ENCODE results near the gene APRT. TPM values are rescaled to one million over a fixed set of nuclear protein-coding genes. Genes with fewer than 3 reads are reported as not detected.

Gene APRT
- total RNA-seq, 1 donor from 2014 or later: 53.4 TPM

GRCh38 chr16:88810166-88810911 lies 1.4 kb downstream of the APRT start:
- peak overlapping the region; percentile 61 for H3K9ac ChIP-seq
- H3K4me1 ChIP-seq: peaks cover 4% of the 10 kb centered on the region
- H3K36me3 ChIP-seq: no peaks in the 10 kb centered on the region
- Mint-ChIP-seq H3K36me3 (peaks cover 4% of the 10 kb centered on the region), H3K27ac (no peak overlapping the region), H3K27me3 (ENCODE audit: insufficient read depth, low read depth) (peaks cover 11% of the 10 kb centered on the region), H3K9me3 (no peaks in the 10 kb centered on the region), H3K4me1 (peaks cover 3% of the 10 kb centered on the region), H3K4me3 (peak overlapping the region; percentile 87)
- peak overlapping the region; percentile 37 for H3K27ac ChIP-seq
- peaks cover 47% of the 10 kb centered on the region for H4K20me1 ChIP-seq (ENCODE audit: low read depth)
- H3K4me3 ChIP-seq: peak overlapping the region; percentile 70
- peak overlapping the region; percentile 83 for H3K4me2 ChIP-seq
- H3K79me2 ChIP-seq (ENCODE audit: low read depth): peaks cover 31% of the 10 kb centered on the region
- TF ChIP-seq CTCF (IDR thresholded peaks at IDR 0.05) (no peak), EZH2phosphoT487 (IDR thresholded peaks at IDR 0.05) (no peak), EZH2 (IDR thresholded peaks at IDR 0.05) (no peak)
- no peaks in the 10 kb centered on the region for H3K9me3 ChIP-seq (ENCODE audit: low read depth)
- no peak for DNase-seq (ENCODE audit: low spot score)
- H3K27me3 ChIP-seq: no peaks in the 10 kb centered on the region
- no peak overlapping the region for H2AFZ ChIP-seq (replicated peaks)
- peaks cover 57% of the 10 kb centered on the region for H3F3A ChIP-seq (ENCODE audit: low read depth)

DNA sequence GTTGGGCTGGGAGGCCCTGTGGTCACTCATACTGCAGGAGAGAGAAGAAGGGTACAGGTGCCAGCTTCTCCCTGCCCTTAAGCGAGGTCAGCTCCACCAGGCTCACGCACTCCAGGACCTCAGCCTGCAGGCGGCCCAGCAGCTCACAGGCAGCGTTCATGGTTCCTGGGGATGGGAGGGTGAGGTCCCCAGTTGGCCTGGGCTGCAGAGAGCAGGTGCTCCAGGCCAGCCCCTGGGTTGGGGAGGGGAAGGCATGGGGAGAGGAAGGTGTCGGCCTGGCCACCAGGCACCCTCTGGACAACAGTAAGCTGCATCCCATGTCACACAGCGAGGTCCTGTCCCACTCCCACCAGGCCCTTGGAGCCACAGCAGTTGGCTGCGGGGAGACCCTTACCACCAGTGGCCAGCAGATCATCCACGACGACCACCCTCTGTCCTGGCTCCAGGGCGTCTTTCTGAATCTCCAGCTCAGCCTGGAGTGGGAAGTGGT lies 2.0 kb downstream of the APRT start:
- Histone ChIP-seq H3K36me3 (no peaks in the 10 kb centered on the region), H4K20me1 (ENCODE audit: low read depth) (peaks cover 53% of the 10 kb centered on the region), H3K4me1 (peaks cover 5% of the 10 kb centered on the region), H3K79me2 (ENCODE audit: low read depth) (peaks cover 37% of the 10 kb centered on the region), H3K27ac (peak overlapping the region; percentile 70), H2AFZ (replicated peaks) (no peak overlapping the region), H3K4me3 (no peak overlapping the region), H3K27me3 (no peaks in the 10 kb centered on the region), H3K4me2 (no peak overlapping the region), H3F3A (ENCODE audit: low read depth) (peaks cover 63% of the 10 kb centered on the region), H3K9ac (no peak overlapping the region), H3K9me3 (ENCODE audit: low read depth) (no peaks in the 10 kb centered on the region)
- Mint-ChIP-seq H3K4me3 (peak overlapping the region; percentile 87), H3K9me3 (no peaks in the 10 kb centered on the region), H3K4me1 (peaks cover 3% of the 10 kb centered on the region), H3K27ac (no peak overlapping the region), H3K36me3 (peaks cover 4% of the 10 kb centered on the region), H3K27me3 (ENCODE audit: insufficient read depth, low read depth) (peaks cover 11% of the 10 kb centered on the region)
- TF ChIP-seq EZH2phosphoT487 (IDR thresholded peaks at IDR 0.05) (no peak), CTCF (IDR thresholded peaks at IDR 0.05) (no peak), EZH2 (IDR thresholded peaks at IDR 0.05) (no peak)
- DNase-seq (ENCODE audit: low spot score): no peak

GRCh38 chr16:88809068-88809675 lies 2.6 kb downstream of the APRT start:
- no peaks in the 10 kb centered on the region for H3K9me3 ChIP-seq (ENCODE audit: low read depth)
- peak overlapping the region; percentile 70 for H3K27ac ChIP-seq
- H3K4me1 Mint-ChIP-seq: peaks cover 3% of the 10 kb centered on the region
- no peak for TF ChIP-seq CTCF (IDR thresholded peaks at IDR 0.05)
- TF ChIP-seq EZH2phosphoT487 (IDR thresholded peaks at IDR 0.05): no peak
- no peak for TF ChIP-seq EZH2 (IDR thresholded peaks at IDR 0.05)
- peaks cover 64% of the 10 kb centered on the region for H3F3A ChIP-seq (ENCODE audit: low read depth)
- peaks cover 42% of the 10 kb centered on the region for H3K79me2 ChIP-seq (ENCODE audit: low read depth)
- no peaks in the 10 kb centered on the region for H3K36me3 ChIP-seq
- peak overlapping the region; percentile 53 for H3K4me3 Mint-ChIP-seq
- no peaks in the 10 kb centered on the region for H3K27me3 ChIP-seq
- H3K9ac ChIP-seq: no peak overlapping the region
- peaks cover 4% of the 10 kb centered on the region for H3K36me3 Mint-ChIP-seq
- H3K4me1 ChIP-seq: peaks cover 10% of the 10 kb centered on the region
- no peak for DNase-seq (ENCODE audit: low spot score)
- H2AFZ ChIP-seq (replicated peaks): no peak overlapping the region
- no peaks in the 10 kb centered on the region for H3K9me3 Mint-ChIP-seq
- no peak overlapping the region for H3K4me2 ChIP-seq
- no peak overlapping the region for H3K4me3 ChIP-seq
- no peak overlapping the region for H3K27ac Mint-ChIP-seq
- H3K27me3 Mint-ChIP-seq (ENCODE audit: insufficient read depth, low read depth): peaks cover 8% of the 10 kb centered on the region
- H4K20me1 ChIP-seq (ENCODE audit: low read depth): peaks cover 58% of the 10 kb centered on the region

Measured in neural progenitor cell (in vitro differentiated cells).